NCI-H526 (cell line): ENCODE data around the gene PWP1.
"Not testable (repeated sequence)": the region's sequence is repeated elsewhere in the genome, so short reads cannot be mapped to it uniquely, and the experiment has no call there.

Experiments used
- DNase-seq, 2 experiments: peaks; one replicate each; lab custom pipeline; 2025; lab: John Stamatoyannopoulos, UW

PWP1 gene

DNA sequence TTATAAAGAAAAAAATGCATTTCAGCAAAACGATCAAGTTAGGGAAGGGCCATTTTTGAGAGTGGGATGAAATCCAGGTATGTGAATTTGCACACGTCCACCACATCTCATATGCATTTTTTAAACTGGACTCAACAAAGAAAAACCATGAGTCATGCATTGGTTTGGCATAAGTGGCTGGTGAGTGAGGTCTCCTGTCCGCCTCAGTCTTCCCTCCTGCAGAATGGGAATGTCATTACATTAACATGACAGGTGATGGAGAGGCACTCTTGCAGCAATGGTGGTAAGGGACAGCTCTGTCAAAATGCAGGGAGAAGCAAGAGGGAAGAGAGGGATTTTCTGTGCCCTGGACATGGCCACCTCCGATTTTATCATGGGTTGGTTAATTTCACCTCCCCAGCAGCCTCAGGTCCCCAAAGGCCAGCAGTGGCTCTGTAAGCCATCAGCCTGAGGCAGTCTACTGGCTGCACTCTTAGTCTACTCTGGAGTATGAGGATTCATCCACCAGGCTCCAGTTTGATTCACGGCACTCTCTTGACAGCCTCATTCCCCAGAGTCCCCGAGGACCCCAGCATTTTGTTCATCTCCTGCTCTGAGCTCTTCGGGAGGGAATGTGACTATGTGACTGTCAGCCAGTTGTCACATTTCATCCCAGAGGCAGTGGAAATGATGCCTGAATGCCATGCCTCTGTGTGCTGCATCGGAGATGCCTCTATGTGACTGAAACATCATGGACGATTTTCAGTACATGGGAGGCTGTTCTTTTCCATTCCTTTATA lies 17.1 kb upstream of the PWP1 start:
- no peak for DNase-seq

DNA sequence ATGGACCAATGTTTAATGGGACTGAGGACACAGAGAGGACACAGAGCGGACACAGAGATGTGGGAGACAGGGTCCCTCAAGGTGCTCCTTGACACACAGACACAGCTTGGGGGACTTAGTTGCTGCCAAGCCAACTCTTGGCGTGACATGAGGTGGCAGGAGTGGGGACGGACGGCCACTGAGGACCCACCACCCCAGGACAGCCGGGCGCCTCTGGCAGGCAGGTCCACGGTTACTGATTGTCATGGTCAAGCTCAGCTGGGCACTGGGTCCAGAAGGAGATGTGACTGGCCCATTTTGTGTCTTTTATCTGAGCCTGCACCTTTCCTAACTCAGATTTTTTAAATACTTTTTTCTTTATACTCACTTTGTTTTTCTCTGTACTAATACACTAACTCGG lies 15.7 kb upstream of the PWP1 start:
- DNase-seq, result no peak

DNA sequence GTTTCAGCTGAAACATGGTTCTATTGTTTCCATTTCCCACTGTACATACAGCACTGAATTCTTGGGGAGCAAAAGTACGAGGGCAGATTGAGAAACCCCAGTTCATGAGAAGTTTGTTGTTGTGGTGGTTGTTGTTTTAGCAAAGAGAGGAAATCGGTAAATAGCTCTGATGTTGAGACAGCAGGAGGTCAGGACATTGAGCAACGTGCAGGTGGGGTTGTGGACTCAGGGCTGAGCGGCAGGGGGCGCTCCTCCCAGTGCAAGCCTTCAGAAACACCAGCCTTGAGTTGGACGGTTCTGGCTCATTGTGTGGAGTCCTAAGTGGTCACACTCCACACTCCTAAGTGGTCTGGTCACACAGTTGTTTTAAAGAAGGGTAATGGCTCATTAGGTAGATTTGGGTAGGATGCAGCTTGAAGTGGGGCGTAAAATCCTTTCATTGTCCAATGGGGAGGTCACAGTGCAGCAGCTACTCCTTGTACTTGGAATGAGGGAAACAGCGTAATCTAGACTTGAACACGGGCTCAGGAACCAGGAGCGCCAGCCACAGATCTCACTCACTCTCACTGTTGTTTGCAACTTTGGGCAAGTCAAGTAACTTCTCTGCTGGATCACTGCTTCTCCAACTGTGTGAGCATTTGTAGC lies 14.5 kb upstream of the PWP1 start:
- peak in 1 of 2 experiments; percentile 29 for DNase-seq

DNA sequence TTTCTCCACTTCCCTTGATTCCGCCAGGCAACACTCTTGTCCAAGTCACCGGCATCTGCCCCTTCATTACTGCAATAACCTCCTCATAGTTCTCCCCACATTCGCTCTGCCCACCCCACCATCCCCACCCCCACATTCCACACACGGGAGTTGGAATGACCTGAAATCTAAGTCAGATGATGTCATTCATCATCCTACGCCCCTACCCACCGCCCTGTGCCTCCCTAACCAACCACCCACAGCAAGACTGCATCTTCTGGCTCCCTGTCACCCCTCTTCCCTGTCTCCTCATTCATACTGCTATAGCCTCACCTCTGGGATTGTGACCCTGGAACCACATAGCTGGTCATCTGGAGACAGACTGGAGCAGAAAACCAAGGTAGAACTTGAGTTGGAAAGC lies 7.9 kb upstream of the PWP1 start:
- no peak for DNase-seq

DNA sequence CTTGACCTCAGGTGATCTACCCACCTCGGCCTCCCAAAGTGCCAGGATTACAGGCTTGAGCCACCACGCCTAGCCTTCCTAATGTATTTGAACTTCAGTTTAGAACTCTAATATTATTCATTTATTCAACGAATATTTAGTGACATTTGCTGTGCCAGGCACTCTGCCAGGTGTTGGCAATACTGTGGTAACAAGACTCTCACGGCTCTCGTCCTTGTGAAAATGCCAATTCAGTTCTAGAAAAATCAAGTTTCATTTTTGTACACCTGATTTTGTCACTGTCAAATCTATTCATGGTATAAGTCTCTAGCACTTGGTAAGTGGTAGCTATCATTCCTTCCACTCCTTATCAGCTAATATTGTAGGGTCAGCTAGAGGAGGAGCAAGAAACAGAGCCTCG lies 6.3 kb upstream of the PWP1 start:
- DNase-seq, result no peak

DNA sequence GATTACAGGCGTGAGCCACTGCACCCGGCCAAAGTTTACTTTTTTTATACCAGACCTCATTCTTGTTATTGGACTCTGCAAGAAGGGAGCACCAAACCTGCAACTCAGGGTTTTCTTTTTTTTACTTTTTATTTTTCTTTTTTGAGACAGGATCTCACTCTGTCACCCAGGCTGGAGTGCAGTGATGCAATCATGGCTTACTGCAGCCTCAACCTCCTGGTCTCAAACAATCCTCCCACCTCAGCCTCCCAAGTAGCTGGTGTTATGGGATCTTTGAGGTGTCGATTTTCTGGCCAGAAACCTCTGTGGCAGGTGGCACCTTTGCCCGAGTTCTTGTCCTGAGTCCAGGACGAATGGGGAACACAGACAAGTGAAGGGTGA lies 4.2 kb upstream of the PWP1 start:
- DNase-seq, result no peak

DNA sequence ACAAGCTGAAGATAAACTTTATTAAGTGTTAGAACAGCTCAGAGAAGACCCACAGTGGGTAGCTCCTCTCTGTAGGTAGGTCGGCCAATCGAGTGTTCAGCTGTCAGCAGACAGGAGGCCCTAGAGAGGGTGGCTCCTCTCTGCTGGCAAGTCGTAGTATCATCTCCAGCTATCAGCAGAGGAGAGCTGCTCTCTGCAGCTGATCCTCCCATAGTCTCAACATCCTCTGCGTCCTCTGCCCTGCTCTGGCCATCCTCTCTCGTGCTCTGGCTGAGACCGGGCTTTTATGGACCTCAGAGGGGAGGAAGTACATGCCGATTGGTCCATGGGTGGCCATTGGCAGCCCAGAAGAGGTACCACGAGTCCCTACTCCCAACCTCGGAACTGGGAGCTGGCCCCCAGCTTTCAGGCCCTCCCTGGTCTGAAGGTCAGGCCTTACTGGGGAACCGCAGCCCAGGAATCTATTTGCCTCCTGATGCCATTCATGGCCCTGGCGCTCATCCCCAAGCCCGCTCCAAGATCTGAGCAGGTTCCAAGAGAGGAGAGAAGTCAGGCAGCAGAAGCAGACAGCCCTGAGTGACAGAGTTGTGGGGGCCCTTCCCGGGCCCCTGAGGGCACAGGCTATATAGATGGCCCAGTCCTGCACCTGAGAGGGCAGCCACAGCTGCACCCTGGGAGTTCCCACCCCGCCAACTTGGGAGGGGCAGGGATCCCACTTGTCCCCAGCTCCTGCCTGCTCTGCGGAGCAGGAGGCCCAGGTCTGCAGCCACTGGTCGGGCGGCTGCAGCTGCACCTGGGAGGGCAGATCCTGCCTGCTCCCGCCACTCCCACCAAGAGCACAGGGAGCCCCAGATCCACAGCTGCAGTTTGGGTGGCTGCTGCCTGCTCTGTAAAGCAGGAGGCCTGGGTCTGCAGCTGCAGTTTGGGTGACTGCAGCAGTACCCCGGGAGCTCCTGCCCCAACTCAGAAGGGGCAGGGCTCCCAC lies 3.5 kb upstream of the PWP1 start:
- no peak for DNase-seq

DNA sequence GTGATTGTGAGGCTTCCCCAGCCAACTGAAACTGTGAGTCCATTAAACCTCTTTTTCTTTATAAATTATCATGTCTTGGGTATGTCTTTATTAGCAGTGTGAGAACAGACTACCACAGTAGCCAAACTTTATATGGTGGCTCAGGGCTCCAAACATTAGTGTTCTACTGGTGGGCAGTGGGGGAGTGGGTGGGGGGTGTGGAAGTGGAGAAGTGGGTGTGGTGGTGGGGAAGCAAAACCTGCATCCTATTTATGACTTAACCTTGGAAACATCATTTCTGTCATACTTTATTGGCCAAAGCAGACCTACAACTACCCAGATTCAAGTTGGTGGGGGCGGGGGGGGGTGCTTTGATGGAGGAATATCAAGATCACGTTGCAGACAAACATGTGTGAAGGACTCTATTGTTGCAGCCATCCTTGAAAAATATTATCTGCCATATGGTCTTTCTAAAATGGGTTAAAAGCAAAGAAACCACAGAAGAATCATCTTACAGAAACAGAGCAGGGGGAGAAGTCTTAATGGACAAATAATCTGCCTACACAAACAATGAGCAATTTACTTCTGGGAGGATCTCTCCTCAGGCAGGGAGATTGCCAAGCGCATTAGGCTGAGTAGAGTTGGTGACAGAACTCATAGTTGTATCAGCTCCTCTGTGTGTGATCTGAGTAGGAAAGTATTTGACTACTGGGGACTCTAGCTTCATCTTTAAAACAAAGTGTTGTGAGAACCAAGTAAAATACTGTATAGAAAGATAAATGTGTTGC lies 1.4 kb upstream of the PWP1 start:
- no peak for DNase-seq

DNA sequence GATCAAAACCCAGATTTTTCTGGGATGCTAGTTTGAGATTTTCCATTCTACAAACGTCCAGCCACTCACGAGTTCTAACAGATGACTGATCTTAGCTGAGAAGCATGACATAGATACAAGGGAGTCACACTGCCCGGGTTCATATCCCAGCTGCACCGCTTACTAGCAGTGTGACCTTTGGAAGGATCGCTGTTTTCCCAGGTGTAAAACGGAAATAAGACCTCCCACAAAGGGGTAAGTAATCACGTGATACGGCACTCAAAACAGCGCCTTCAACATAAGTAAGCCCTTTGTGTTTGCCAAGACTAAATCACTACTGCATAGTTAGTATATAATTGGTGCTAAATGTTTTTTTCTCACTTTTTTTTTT lies 624 bp upstream of the PWP1 start:
- DNase-seq, result peak; percentile 10 to 11

DNA sequence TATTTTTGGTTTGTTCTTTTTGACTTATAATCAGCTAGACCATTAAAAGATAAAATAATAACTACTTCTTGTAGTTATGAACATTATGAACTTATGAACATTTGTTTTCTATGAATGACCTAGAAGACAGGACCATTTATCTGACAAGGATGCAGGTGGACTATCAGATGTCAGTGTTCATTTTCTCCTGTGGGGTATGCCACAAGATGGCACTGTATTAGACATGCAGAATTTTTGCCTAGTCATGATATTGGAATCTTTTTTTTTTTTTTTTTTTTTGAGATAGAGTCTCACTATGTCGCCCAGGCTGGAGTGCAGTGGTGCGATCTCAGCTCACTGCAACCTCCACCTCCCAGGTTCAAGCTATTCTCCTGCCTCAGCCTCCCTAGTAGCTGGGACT lies 10.2 kb downstream of the PWP1 start:
- peak in 1 of 2 experiments; percentile 10 for DNase-seq

DNA sequence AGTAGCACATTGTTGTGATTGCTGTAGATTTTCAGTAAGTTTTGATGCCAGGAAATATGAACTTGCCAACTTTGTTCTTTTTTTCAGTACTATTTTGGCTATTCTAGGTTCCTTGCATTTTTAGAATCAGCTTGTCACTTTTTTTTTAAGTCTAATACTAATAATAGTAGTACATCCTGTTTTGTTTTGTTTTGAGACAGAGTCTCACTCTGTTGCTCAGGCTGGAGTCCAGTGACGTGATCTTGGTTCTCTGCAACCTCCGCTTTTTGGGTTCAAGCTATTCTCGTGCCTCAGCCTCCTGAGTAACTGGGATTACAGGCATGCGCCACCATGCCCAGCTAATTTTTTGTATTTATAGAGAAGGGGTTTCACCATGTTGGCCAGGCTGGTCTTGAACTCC lies 16.5 kb downstream of the PWP1 start:
- DNase-seq, result no peak

DNA sequence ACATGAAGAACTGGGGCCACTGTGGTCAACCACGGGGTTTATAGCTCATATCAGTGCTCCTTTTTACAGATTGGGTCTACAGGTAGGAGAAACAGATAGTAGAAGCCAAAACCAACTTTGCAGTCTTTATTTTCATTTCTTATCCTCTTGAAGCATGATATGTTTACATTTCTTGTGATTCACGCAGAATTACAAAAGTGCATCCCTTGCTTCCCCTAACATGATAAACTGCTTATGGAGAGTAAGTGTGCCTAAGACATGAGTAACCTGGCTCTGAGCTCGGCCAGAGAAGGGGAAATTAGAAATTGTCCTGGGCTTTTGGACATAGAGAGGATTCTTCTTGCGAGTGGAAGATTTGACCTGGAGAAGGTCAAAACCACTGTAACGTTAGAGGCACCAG lies 18.4 kb downstream of the PWP1 start:
- DNase-seq, result no peak

DNA sequence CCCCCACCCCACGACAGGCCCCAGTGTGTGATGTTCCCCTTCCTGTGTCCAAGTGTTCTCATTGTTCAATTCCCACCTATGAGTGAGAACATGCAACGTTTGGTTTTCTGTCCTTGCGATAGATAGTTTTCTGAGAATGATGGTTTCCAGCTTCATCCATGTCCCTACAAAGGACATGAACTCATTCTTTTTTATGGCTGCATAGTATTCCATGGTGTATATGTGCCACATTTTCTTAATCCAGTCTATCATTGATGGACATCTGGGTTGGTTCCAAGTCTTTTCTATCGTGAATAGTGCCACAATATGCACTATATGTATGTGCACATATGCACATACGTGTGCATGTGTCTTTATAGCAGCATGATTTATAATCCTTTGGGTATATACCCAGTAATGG lies 19.9 kb downstream of the PWP1 start:
- not testable (repeated sequence) for DNase-seq

DNA sequence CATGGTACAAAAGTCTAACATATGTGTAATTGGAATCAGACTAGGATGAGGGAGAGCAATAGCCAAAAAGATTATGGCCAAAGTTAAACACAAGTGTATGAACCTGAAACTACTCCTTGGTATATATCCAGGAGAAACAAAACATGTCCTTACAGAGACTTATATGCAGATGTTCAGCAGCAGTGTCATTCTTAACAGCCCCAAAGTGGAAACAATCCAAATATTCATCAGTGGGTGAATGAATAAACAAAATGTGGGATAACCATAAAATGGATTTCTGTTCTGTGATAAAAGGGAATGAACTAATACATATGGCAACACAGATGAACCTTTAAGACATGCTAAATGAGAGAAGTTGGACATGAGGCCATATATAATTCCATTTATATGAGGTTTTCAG lies 30.2 kb downstream of the PWP1 start:
- DNase-seq, result no peak

DNA sequence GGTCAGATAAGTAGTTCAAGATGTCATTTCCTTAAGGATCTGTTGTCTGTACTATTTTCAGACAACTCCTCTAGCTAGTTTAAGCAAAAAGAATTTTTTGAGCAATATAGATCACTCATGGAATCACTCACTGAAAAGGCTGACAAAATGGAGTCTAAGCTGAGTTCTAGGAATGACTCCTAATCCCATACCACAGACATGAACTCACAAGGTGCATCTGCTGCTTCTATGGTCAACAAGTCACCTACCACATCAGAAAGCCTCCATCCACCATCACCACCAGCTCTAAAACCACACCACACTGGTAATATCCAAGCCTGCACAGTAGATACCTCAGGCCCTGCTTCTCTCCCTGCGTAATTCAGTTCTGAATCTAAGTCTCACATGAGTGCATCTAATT lies 33.0 kb downstream of the PWP1 start:
- no peak for DNase-seq

DNA sequence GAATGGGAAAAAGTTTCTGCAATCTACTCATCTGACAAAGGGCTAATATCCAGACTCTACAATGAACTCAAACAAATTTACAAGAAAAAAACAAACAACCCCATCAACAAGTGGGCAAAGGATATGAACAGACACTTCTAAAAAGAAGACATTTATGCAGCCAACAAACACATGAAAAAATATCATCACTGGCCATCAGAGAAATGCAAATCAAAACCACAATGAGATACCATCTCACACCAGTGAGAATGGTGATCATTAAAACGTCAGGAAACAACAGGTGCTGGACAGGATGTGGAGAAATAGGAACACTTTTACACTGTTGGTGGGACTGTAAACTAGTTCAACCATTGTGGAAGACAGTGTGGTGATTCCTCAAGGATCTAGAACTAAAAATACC lies 41.7 kb downstream of the PWP1 start:
- DNase-seq, result peak in 1 of 2 experiments; percentile 1

DNA sequence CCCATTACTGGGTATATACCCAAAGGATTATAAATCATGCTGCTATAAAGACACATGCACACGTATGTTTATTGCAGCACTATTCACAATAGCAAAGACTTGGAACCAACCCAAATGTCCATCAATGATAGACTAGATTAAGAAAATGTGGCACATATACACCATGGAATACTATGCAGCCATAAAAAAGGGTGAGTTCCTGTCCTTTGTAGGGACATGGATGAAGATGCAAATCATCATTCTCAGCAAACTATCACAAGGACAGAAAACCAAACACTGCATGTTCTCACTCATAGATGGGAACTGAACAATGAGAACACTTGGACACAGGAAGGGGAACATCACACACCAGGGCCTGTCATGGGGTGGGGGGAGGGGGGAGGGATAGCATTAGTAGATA lies 42.1 kb downstream of the PWP1 start:
- not testable (repeated sequence) for DNase-seq

DNA sequence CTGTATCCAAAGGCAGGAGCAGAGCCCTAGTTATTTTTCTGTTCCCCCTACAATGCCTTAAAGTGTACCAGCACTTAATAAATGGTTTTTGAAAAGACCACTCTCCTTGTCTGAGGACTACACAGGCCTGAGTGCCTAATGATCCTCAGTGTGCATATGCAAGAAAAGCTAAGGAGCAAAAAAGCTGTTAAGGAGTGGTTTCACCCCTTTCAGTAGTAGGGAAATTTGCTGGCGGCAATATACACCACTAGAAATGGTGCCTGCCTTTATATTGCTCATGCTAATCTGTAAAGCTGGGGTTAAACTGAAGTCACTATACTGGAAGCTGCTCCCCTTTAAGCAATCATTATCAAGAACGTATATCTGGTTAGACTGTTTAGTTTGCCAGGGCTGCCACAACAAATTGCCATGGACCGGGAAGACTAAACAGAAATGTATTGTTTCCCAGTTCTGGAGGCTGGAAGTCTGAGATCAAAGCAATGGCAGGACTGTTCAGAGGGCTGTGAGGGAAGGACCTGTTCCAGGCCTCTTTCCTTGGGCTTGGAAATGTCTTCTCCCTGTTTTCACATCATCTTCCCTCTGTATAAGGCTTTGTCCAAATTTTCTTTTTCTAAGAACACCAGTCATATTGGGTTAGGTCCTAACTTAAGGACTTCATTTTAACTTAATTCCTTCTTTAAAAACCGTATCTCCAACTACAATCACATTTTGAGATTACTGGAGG lies 45.2 kb downstream of the PWP1 start:
- DNase-seq, result no peak

DNA sequence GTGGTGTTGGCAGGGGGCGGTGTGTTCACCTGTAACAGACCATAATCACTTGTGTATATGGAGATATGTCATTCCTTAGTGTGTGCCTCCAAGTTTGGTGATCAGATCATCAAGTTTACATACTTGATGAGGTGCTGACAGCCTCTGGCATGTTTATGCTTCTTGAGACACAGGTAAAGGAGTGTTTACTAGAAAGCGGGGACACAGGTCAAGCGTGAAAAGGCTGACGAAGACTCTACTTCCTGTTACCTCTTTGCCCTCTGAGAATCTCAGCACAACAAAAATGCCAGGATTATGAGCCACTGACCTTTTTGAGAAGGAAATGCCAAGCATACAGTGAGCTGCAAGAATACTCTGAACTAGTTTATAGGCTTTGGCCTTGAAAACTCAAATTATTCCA lies 45.8 kb downstream of the PWP1 start:
- DNase-seq, result no peak

DNA sequence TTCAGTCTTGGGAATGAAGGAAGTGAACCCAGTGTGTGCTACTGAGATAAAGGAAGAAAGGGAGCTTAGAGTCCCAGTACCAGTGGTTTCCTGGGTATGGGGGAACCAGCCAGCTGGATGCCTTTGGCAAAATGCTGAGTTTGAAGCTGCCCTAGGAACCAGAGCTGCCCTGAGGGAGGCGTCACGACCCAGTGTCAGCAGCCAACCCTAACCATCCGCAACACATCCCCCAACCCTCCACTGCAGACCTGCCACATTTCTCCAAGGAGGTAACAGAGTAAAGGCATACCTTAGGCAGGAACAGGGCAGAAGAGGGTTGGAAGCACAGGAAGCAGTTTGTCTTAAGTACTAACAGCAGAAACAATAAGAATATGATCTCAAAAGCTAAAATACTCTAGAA lies 46.8 kb downstream of the PWP1 start:
- DNase-seq, result no peak

DNA sequence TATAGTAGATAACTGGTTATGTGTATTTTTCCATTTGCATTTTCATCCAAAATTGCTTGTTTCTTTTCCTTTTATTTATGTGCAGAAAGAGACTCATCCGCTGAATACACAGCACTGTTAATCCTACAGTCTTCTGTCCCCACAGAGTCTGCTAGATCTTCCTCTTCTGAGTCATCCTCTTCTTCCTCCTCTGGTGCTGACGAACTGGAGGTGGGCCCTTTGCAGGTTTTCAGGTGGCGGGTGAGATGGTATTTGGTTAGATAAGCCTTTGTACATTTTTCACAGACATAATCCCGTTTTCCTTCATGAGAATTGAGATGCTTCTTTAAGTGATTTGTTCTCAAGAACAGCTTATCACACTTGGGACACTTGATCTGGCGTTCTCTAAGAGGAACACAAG lies 48.5 kb downstream of the PWP1 start:
- no peak for DNase-seq
